PC-3 (cell line): Measurements from ENCODE around the gene MKRN3.

Source experiments
- CTCF ChIP-seq: fragments of 300-600 bp; sonication (generic); conservative IDR thresholded peaks from 2 replicates; pipeline ENCODE4 v1.5.1; 2017; ENCODE audit warnings: antibody characterized with exemption, low read depth, mild to moderate bottlenecking, low read length
- EZH2 ChIP-seq: fragments of 300-600 bp; sonication (generic); IDR thresholded peaks from one replicate; pipeline ENCODE4 v1.6.1; 2017; ENCODE audit warnings: antibody characterized with exemption, mild to moderate bottlenecking, low read length; ENCODE audit not compliant: unreplicated experiment
- EZH2phosphoT487 ChIP-seq: fragments of 300-600 bp; sonication (generic); IDR thresholded peaks from 2 replicates; pipeline ENCODE4 v1.6.1; 2018; ENCODE audit warnings: mild to moderate bottlenecking, antibody characterized with exemption, low read length, borderline replicate concordance

- TF ChIP-seq CTCF (no peak), EZH2phosphoT487 (no peak), EZH2 (no peak)
Observed at GRCh38 chr15:23538648-23539047, 26.8 kb upstream of the MKRN3 start.
